DND-41 (cell line): ENCODE results near the gene BMPER.

ENCODE experiments used
- CTCF ChIP-seq: IDR thresholded peaks from 2 replicates; pipeline ENCODE4 v1.5.1; 2012; ENCODE audit warnings: borderline replicate concordance, low read length, moderate library complexity, mild to moderate bottlenecking; ENCODE audit not compliant: poor library complexity, severe bottlenecking; ENCODE audit errors: extremely low read depth
- EZH2 ChIP-seq: IDR thresholded peaks from 3 replicates; pipeline ENCODE4 v1.6.1; 2012; ENCODE audit warnings: borderline replicate concordance, low read depth, mild to moderate bottlenecking, moderate library complexity, low read length, inconsistent platforms; ENCODE audit not compliant: severe bottlenecking

GRCh38 chr7:34160261-34160752, 255.0 kb downstream of the BMPER start:
- TF ChIP-seq CTCF (no peak), EZH2 (no peak)
